Lower leg skin (tissue), 4 donors: ENCODE measurements around the gene SRRM3. TPM values are rescaled to one million over a fixed set of nuclear protein-coding genes. Genes with fewer than 3 reads are reported as not detected.

Experiments used
- DNase-seq, 2 donors: peaks; one replicate each; pipeline ENCODE4 v3.0.0-alpha.2; 2019; ENCODE audit warnings: low spot score in 2 of 2
- H3K4me3 ChIP-seq: fragments of 200-600 bp; sonication (generic); 2 replicates; pipeline ENCODE4 v1.5.1; 2017; ENCODE audit warnings: mild to moderate bottlenecking, low read depth; ENCODE audit not compliant: poor library complexity, severe bottlenecking
- POLR2A ChIP-seq, 2 donors: fragments of 450-650 bp; IDR thresholded peaks; one replicate each; pipeline ENCODE4 v1.6.1; 2016 to 2017; ENCODE audit warnings: antibody characterized with exemption in 2 of 2, mild to moderate bottlenecking in 1 of 2, moderate library complexity in 1 of 2
- WGBS, 2 donors: methylation state at CpG; one replicate each; pipeline ENCODE4 v1.1.5; 2018; 5-methylcytosine and 5-hydroxymethylcytosine counted together
- intact Hi-C: fragments of 100-400 bp; cut with DNase I; formaldehyde crosslinking; loops from one replicate; pipeline ENCODE4 v1.15.0; 2023; ENCODE audit warnings: low total_unique reads
- total RNA-seq, 4 donors: library from RNA; depleted of rRNA; stranded (reverse); fragments of >200 nt; gene quantifications; one replicate each; pipeline ENCODE4 v1.1.0, GENCODE V29; 2016
- TF ChIP-seq, protein P1 (sequence below), 3 donors: fragments of 450-650 bp; IDR thresholded peaks; one replicate each; pipeline ENCODE4 v1.5.1; 2016; ENCODE audit warnings: antibody characterized with exemption in 3 of 3, mild to moderate bottlenecking in 3 of 3, moderate library complexity in 2 of 3

SRRM3 gene
- total RNA-seq, 4 donors from 2014 or later, result 7.5 to 12.3 (median 9.4) TPM

DNA sequence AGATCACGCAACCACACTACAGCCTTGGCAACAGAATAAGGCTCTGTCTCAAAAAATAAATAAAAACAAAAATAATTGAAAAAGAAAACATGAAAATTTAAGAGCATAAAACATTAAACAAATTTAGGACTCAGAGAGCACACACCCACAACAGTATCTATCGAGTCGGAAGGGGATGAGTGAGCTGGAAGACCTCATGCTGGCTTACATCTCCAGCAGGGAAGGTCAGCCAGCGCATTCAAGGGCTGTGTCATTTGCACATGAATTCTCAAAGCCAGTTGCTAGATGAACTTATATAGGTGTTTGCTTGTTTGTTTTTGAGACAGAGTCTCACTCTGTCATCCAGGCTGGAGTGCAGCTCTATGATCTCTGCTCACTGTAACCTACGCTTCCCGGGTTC, 50.3 kb downstream of the SRRM3 start:
- no peak for DNase-seq
- TF ChIP-seq, protein P1, sequence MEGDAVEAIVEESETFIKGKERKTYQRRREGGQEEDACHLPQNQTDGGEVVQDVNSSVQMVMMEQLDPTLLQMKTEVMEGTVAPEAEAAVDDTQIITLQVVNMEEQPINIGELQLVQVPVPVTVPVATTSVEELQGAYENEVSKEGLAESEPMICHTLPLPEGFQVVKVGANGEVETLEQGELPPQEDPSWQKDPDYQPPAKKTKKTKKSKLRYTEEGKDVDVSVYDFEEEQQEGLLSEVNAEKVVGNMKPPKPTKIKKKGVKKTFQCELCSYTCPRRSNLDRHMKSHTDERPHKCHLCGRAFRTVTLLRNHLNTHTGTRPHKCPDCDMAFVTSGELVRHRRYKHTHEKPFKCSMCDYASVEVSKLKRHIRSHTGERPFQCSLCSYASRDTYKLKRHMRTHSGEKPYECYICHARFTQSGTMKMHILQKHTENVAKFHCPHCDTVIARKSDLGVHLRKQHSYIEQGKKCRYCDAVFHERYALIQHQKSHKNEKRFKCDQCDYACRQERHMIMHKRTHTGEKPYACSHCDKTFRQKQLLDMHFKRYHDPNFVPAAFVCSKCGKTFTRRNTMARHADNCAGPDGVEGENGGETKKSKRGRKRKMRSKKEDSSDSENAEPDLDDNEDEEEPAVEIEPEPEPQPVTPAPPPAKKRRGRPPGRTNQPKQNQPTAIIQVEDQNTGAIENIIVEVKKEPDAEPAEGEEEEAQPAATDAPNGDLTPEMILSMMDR (IDR thresholded peaks at IDR 0.05), result no peak
- no peak for TF ChIP-seq POLR2A (IDR thresholded peaks at IDR 0.05)
- H3K4me3 ChIP-seq, result no peak overlapping the region
- WGBS, 2 donors, result 79 to 81% methylated on average over 6 of the region's 6 CpGs
- intact Hi-C loops, result no loop called here

DNA sequence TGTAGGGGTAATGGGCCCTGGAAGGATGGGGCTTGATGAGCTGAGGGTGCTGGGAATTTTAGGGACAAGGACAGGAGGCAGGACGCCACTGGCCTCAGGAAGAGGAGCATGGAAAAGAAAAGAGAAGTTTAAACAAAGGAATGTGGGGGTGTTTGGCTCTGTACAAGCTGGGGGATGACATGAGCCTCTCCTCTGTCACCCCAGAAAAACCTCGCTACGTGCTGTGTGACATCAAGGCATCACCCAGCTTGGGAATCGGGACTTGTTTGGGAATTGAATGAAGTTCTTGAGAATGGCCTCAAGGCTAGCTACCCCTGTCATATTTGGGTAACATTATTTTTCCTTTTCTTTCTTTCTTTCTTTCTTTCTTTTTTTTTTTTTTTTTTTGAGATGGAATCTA, 53.1 kb downstream of the SRRM3 start:
- TF ChIP-seq, protein P1 (IDR thresholded peaks at IDR 0.05), result no peak
- TF ChIP-seq POLR2A (IDR thresholded peaks at IDR 0.05), result no peak
- H3K4me3 ChIP-seq, result no peak overlapping the region
- intact Hi-C loops, result no loop called here
- WGBS, 2 donors, result 83 to 85% methylated on average over 4 of the region's 4 CpGs
- no peak for DNase-seq

DNA sequence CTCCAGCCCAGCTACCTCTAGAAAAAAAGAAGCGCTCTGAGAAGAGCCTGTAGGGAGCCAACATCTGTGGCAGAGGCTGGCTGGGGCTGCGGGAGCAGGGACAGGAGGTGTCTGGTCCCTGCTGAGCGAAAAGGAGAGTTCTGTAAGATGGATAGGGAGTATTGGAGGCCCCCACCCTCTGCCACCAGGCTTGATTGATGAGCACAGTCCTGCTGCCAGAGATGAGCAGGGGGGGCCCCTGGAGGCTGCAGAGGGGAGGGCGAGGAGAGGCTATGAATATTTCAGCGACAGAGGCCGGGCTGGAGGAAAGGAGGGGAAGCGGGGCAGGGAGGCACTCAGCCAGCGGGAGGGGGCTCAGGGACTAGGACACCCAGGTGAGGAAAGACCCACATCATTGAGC, 56.3 kb downstream of the SRRM3 start:
- WGBS, 2 donors, result 48 to 50% methylated on average over 8 of the region's 8 CpGs
- DNase-seq, result no peak
- no peak overlapping the region for H3K4me3 ChIP-seq
- no peak for TF ChIP-seq POLR2A (IDR thresholded peaks at IDR 0.05)
- TF ChIP-seq, protein P1 (IDR thresholded peaks at IDR 0.05), result no peak
- intact Hi-C loops, result no loop called here

DNA sequence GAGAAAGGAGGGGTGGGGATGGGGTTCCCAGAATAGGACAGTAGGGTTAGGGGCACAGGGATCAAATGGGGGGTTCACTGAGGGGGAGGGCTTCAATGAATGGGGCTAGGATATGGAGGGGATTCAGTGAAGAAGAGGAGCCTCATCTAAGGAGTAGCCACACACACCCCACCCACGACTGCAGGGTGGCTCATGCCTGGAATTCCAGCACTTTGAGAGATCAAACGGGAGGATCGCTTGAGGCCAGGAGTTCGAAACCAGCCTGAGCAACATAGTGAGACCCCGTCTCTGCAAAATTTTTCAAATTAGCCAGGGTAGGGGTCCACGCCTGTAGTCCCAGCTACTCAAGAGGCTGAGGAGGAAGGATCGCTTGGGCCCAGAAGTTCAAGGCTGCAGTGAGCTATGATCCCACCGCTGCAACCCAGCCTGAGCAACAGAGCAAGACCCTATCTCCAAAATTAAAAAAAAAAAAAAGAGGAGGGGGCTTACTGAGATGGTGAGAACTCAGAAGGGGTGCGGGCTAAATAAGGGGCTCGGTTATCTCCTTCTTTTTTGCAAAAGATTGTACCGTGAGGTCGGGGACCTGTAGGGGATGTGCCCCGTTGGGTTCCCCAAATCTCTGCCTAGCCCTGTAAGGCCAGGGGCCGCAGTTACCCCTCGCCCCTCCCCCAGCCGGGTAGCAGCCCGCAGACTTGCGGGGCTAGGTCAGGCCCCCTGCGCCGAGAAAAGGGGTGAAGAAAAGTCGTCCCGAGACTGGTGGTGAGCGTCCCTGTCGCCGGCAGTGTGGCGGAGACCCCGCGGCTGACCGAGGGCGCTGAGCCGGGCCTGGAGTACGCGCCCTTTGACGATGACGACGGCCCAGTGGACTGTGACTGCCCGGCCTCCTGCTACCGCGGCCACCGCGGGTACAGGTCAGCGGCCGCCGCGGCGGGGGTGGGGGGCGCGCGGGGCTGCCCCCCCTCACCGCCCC, 57.7 kb downstream of the SRRM3 start:
- no peak for DNase-seq
- intact Hi-C loops, result loop anchor here (10.0 kb wide), 1 partner anchor 75 kb away; no protein-coding TSS in a partner anchor
- WGBS, 2 donors, result 20 to 35% methylated on average over 18 to 36 of the region's 50 CpGs
- H3K4me3 ChIP-seq, result no peak overlapping the region
- TF ChIP-seq, protein P1 (IDR thresholded peaks at IDR 0.05), result no peak
- no peak for TF ChIP-seq POLR2A (IDR thresholded peaks at IDR 0.05)

DNA sequence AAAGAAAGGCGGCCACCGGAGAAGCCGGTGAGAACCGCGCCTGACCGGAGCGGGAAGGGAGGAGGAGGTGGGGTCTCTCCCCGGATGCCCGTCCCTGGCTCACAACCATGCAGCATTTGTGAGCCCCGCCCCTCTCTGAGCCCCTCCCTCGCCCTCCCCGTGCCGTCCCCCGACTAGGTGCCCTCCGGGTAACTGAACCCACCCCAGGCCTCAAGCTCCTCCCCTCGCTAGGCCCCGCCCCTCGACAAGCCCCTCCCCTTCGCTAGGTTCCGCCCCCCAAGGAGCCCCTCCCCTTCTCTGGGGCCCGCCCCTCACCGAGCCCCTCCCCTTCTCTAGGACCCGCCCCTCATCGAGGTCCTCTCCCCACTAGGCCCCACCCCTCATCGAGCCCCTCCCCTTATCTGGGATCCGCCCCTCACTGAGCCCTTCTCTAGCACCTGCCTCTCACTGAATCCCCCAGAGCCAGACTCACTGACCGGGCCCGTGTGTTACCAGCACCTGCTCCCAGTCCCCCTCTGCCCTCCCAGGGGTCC, 58.5 kb downstream of the SRRM3 start:
- WGBS, 2 donors, result 5 to 6% methylated on average over 21 to 27 of the region's 28 CpGs
- TF ChIP-seq POLR2A (IDR thresholded peaks at IDR 0.05), result no peak
- TF ChIP-seq, protein P1 (IDR thresholded peaks at IDR 0.05), result no peak
- DNase-seq, result no peak
- intact Hi-C loops, result loop anchor here (10.0 kb wide), 1 partner anchor 75 kb away; no protein-coding TSS in a partner anchor
- H3K4me3 ChIP-seq, result no peak overlapping the region
